ENCODE measurements around the gene PRKCE. TPM values are rescaled to one million over a fixed set of nuclear protein-coding genes. Genes with fewer than 3 reads are reported as not detected.

The PRKCE gene
- total and polyA plus RNA-seq, 2 donors (not counting 1 experiment from before 2014, with no cell fraction given), result 14.1 to 19.0 TPM

DNA sequence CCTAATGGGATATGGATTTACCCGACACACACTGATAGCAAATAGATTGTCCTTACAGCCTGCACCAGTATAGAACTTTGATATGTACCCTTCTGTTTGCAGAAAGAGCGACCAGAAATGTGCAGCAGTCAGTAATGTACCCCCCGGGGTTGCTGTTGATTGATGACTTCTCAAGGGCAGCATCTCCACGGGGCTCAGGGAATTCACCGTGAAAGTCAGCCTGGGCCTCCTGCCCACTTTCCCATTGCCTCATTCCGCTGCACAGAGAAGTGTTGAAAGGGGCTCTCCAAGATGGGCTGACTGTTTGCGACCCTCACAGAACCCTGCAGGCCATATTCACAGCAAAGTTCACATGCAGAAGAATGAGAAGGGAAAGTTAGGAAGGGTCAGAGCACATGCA lies 241.3 kb downstream of the PRKCE start:
- H3K36me3 ChIP-seq (ENCODE audit: control insufficient read depth, insufficient read depth, low read length), result no peaks in the 10 kb centered on the region
- H2AFZ ChIP-seq (ENCODE audit: low read length), result no peak overlapping the region
- H3K4me3 ChIP-seq (replicated peaks in 1 of 4; ENCODE audit: control extremely low read depth in 1 of 4, insufficient read depth in 1 of 4, low read depth in 3 of 4, low read length in 4 of 4), result no peak overlapping the region
- TF ChIP-seq CTCF (conservative IDR thresholded peaks at IDR 0.05 in 1 of 2, IDR thresholded peaks at IDR 0.05 in 1 of 2; ENCODE audit: low read depth in 1 of 2, low read length in 2 of 2), result no peak
- no peak for TF ChIP-seq EZH2 (IDR thresholded peaks at IDR 0.05; ENCODE audit: low read length, missing control alignments)
- peak overlapping the region; percentile 40 for H3K4me2 ChIP-seq (ENCODE audit: extremely low read depth, insufficient read depth, low read length)
- no peaks in the 10 kb centered on the region for H3K27me3 ChIP-seq (ENCODE audit: control insufficient read depth, insufficient read depth, low read length)
- H3K27ac ChIP-seq (ENCODE audit: insufficient read depth, low read length), result no peak overlapping the region
- DNase-seq (ENCODE audit: low read depth in 2 of 2), result peak; percentile 34 to 62
- no peaks in the 10 kb centered on the region for H3K9me3 ChIP-seq (ENCODE audit: control insufficient read depth, insufficient read depth, low read depth, low read length)
- H3K79me2 ChIP-seq (ENCODE audit: control insufficient read depth, insufficient read depth, low read length), result no peaks in the 10 kb centered on the region
- peaks cover 21% of the 10 kb centered on the region for H3K4me1 ChIP-seq (ENCODE audit: control insufficient read depth, extremely low read depth, insufficient read depth, low read length)
- no peak overlapping the region for H3K9ac ChIP-seq (ENCODE audit: insufficient read depth, low read length)
- no peaks in the 10 kb centered on the region for H4K20me1 ChIP-seq (ENCODE audit: control insufficient read depth, extremely low read depth, insufficient read depth, low read length)

DNA sequence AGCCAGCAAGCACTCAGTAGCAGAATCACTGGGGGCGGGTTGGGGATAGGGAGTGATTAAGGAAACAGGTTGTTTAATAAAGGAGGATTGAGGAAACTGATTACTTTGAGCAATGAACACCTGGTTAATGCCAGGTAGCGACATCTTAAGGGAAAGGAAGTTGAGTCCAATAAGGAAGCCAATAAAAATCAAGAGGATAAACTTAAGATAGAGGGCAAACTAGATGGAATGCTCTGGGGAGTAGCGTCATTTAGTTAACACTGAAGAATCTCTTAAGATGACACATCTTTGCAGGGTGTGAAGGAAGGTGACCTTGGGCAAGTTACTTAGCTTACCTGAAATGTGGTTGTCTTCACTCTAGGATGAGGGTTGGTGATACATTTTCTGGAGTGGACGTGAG lies 242.7 kb downstream of the PRKCE start:
- no peak overlapping the region for H2AFZ ChIP-seq (ENCODE audit: low read length)
- no peak overlapping the region for H3K4me2 ChIP-seq (ENCODE audit: extremely low read depth, insufficient read depth, low read length)
- no peaks in the 10 kb centered on the region for H3K27me3 ChIP-seq (ENCODE audit: control insufficient read depth, insufficient read depth, low read length)
- H3K4me1 ChIP-seq (ENCODE audit: control insufficient read depth, extremely low read depth, insufficient read depth, low read length), result peaks cover 13% of the 10 kb centered on the region
- H3K9ac ChIP-seq (ENCODE audit: insufficient read depth, low read length), result no peak overlapping the region
- no peaks in the 10 kb centered on the region for H3K36me3 ChIP-seq (ENCODE audit: control insufficient read depth, insufficient read depth, low read length)
- DNase-seq (ENCODE audit: low read depth in 2 of 2), result no peak
- H3K9me3 ChIP-seq (ENCODE audit: control insufficient read depth, insufficient read depth, low read depth, low read length), result no peaks in the 10 kb centered on the region
- H3K27ac ChIP-seq (ENCODE audit: insufficient read depth, low read length), result no peak overlapping the region
- H4K20me1 ChIP-seq (ENCODE audit: control insufficient read depth, extremely low read depth, insufficient read depth, low read length), result no peaks in the 10 kb centered on the region
- H3K4me3 ChIP-seq (replicated peaks in 1 of 4; ENCODE audit: control extremely low read depth in 1 of 4, insufficient read depth in 1 of 4, low read depth in 3 of 4, low read length in 4 of 4), result no peak overlapping the region
- no peaks in the 10 kb centered on the region for H3K79me2 ChIP-seq (ENCODE audit: control insufficient read depth, insufficient read depth, low read length)
- TF ChIP-seq EZH2 (IDR thresholded peaks at IDR 0.05; ENCODE audit: low read length, missing control alignments), result no peak
- TF ChIP-seq CTCF (conservative IDR thresholded peaks at IDR 0.05 in 1 of 2, IDR thresholded peaks at IDR 0.05 in 1 of 2; ENCODE audit: low read depth in 1 of 2, low read length in 2 of 2), result no peak

- DNase-seq (ENCODE audit: low read depth in 2 of 2), result peak; percentile 47 to 82
- H3K27me3 ChIP-seq (ENCODE audit: control insufficient read depth, insufficient read depth, low read length), result no peaks in the 10 kb centered on the region
- H4K20me1 ChIP-seq (ENCODE audit: control insufficient read depth, extremely low read depth, insufficient read depth, low read length), result no peaks in the 10 kb centered on the region
- H3K79me2 ChIP-seq (ENCODE audit: control insufficient read depth, insufficient read depth, low read length), result no peaks in the 10 kb centered on the region
- no peak for TF ChIP-seq EZH2 (IDR thresholded peaks at IDR 0.05; ENCODE audit: low read length, missing control alignments)
- no peak for TF ChIP-seq CTCF (conservative IDR thresholded peaks at IDR 0.05 in 1 of 2, IDR thresholded peaks at IDR 0.05 in 1 of 2; ENCODE audit: low read depth in 1 of 2, low read length in 2 of 2)
- no peak overlapping the region for H3K4me3 ChIP-seq (replicated peaks in 1 of 4; ENCODE audit: control extremely low read depth in 1 of 4, insufficient read depth in 1 of 4, low read depth in 3 of 4, low read length in 4 of 4)
- no peaks in the 10 kb centered on the region for H3K36me3 ChIP-seq (ENCODE audit: control insufficient read depth, insufficient read depth, low read length)
- H3K9ac ChIP-seq (ENCODE audit: insufficient read depth, low read length), result no peak overlapping the region
- no peak overlapping the region for H2AFZ ChIP-seq (ENCODE audit: low read length)
- H3K9me3 ChIP-seq (ENCODE audit: control insufficient read depth, insufficient read depth, low read depth, low read length), result no peaks in the 10 kb centered on the region
- H3K4me1 ChIP-seq (ENCODE audit: control insufficient read depth, extremely low read depth, insufficient read depth, low read length), result peaks cover 13% of the 10 kb centered on the region
- H3K27ac ChIP-seq (ENCODE audit: insufficient read depth, low read length), result peak overlapping the region; percentile 37
- peak overlapping the region; percentile 55 for H3K4me2 ChIP-seq (ENCODE audit: extremely low read depth, insufficient read depth, low read length)
Observed at GRCh38 chr2:45895241-45895861, 243.9 kb downstream of the PRKCE start.

All from fibroblast of lung (primary cell).